Esophagus squamous epithelium (tissue), 5 donors: ENCODE data around the gene KRTAP10-9. TPM values are rescaled to one million over a fixed set of nuclear protein-coding genes. Genes with fewer than 3 reads are reported as not detected.
"Not testable (repeated sequence)": the region's sequence is repeated elsewhere in the genome, so short reads cannot be mapped to it uniquely, and the experiment has no call there.

ENCODE experiments used
- DNase-seq: peaks from one replicate; lab custom pipeline; 2025; lab: John Stamatoyannopoulos, UW
- H3K27ac ChIP-seq, 4 donors: fragments of 200-600 bp; sonication (generic); one replicate each; pipeline ENCODE4 v1.5.1; 2016 to 2019; ENCODE audit warnings: mild to moderate bottlenecking in 1 of 4
- H3K27me3 ChIP-seq, 4 donors: fragments of 200-600 bp; sonication (generic); 1 replicate in 3 of 4; 2 replicates in 1 of 4; pipeline versions ENCODE4 v1.5.1 to v1.6.0; 2017 to 2021; ENCODE audit warnings: antibody characterized with exemption in 1 of 4
- H3K36me3 ChIP-seq, 3 donors: fragments of 200-600 bp; sonication (generic); one replicate each; pipeline ENCODE4 v1.5.1; 2016 to 2019
- H3K4me1 ChIP-seq, 3 donors: fragments of 200-600 bp; sonication (generic); one replicate each; pipeline ENCODE4 v1.5.1; 2017 to 2019
- H3K4me3 ChIP-seq, 4 donors: fragments of 200-600 bp; sonication (generic); 1 replicate in 3 of 4; 2 replicates in 1 of 4; pipeline ENCODE4 v1.5.1; 2016 to 2019; ENCODE audit warnings: mild to moderate bottlenecking in 2 of 4, moderate library complexity in 1 of 4
- H3K9me3 ChIP-seq, 3 donors: fragments of 200-600 bp; sonication (generic); one replicate each; pipeline ENCODE4 v1.5.1; 2016 to 2019
- POLR2A ChIP-seq, 4 donors: fragments of 450-650 bp; IDR thresholded peaks; one replicate each; pipeline ENCODE4 v1.6.1; 2017; ENCODE audit warnings: antibody characterized with exemption in 4 of 4, mild to moderate bottlenecking in 4 of 4, moderate library complexity in 3 of 4
- WGBS, 2 donors: methylation state at CpG; one replicate each; pipeline ENCODE4 v1.1.5; 2018; 5-methylcytosine and 5-hydroxymethylcytosine counted together
- intact Hi-C: fragments of 100-400 bp; cut with DNase I; formaldehyde crosslinking; loops from one replicate; pipeline ENCODE4 v1.15.0; 2022
- total RNA-seq, 4 donors: library from RNA; depleted of rRNA; stranded (reverse); fragments of >200 nt; gene quantifications; one replicate each; pipeline ENCODE4 v1.1.0, GENCODE V29; 2016
- TF ChIP-seq, protein P1 (sequence below), 6 experiments: fragments of 450-650 bp in 4 of 6; fragments of 200-600 bp in 2 of 6; sonication (generic) in 2 of 6; IDR thresholded peaks; one replicate each; pipeline ENCODE4 v1.5.1; 2016 to 2019; ENCODE audit warnings: antibody characterized with exemption in 6 of 6, mild to moderate bottlenecking in 4 of 6, moderate library complexity in 4 of 6
- donor health status: DM: yes; HTN: yes; CAD: no.

Gene KRTAP10-9
- total RNA-seq, 4 donors from 2014 or later: not detected

GRCh38 chr21:44585892-44586291 lies 41.0 kb upstream of the KRTAP10-9 start:
- WGBS, 2 donors: 47 to 64% methylated on average over 2 to 3 of the region's 3 CpGs
- no peak overlapping the region for H3K27ac ChIP-seq
- DNase-seq: no peak
- intact Hi-C loops: no loop called here
- no peaks in the 10 kb centered on the region for H3K4me1 ChIP-seq
- no peak overlapping the region for H3K4me3 ChIP-seq
- TF ChIP-seq, protein P1, sequence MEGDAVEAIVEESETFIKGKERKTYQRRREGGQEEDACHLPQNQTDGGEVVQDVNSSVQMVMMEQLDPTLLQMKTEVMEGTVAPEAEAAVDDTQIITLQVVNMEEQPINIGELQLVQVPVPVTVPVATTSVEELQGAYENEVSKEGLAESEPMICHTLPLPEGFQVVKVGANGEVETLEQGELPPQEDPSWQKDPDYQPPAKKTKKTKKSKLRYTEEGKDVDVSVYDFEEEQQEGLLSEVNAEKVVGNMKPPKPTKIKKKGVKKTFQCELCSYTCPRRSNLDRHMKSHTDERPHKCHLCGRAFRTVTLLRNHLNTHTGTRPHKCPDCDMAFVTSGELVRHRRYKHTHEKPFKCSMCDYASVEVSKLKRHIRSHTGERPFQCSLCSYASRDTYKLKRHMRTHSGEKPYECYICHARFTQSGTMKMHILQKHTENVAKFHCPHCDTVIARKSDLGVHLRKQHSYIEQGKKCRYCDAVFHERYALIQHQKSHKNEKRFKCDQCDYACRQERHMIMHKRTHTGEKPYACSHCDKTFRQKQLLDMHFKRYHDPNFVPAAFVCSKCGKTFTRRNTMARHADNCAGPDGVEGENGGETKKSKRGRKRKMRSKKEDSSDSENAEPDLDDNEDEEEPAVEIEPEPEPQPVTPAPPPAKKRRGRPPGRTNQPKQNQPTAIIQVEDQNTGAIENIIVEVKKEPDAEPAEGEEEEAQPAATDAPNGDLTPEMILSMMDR (IDR thresholded peaks at IDR 0.05): no peak
- H3K27me3 ChIP-seq: peaks cover 0 to 69% (median 1%) of the 10 kb centered on the region in 4 donors
- peaks cover 0 to 22% (median 8%) of the 10 kb centered on the region in 3 donors for H3K9me3 ChIP-seq
- no peaks in the 10 kb centered on the region for H3K36me3 ChIP-seq

GRCh38 chr21:44589094-44589493 lies 37.8 kb upstream of the KRTAP10-9 start:
- intact Hi-C loops: no loop called here
- TF ChIP-seq POLR2A (IDR thresholded peaks at IDR 0.05): no peak
- TF ChIP-seq, protein P1 (IDR thresholded peaks at IDR 0.05): no peak
- Histone ChIP-seq H3K36me3 (no peaks in the 10 kb centered on the region), H3K4me3 (no peak overlapping the region), H3K27ac (no peak overlapping the region), H3K4me1 (peaks cover 0 to 15% (median 0%) of the 10 kb centered on the region in 3 donors), H3K27me3 (peaks cover 0 to 83% (median 1%) of the 10 kb centered on the region in 4 donors), H3K9me3 (peaks cover 0 to 5% (median 0%) of the 10 kb centered on the region in 3 donors)
- DNase-seq: no peak
- whole genome bisulfite sequencing, 2 donors: 71 to 80% methylated on average over 1 to 2 of the region's 2 CpGs

GRCh38 chr21:44589586-44590305 lies 37.1 kb upstream of the KRTAP10-9 start:
- intact Hi-C loops: no loop called here
- Histone ChIP-seq H3K36me3 (no peaks in the 10 kb centered on the region), H3K27ac (no peak overlapping the region), H3K9me3 (peaks cover 0 to 5% (median 0%) of the 10 kb centered on the region in 3 donors), H3K27me3 (peaks cover 0 to 78% (median 1%) of the 10 kb centered on the region in 4 donors), H3K4me1 (peaks cover 0 to 15% (median 0%) of the 10 kb centered on the region in 3 donors), H3K4me3 (no peak overlapping the region)
- 71 to 74% methylated on average over 8 to 12 of the region's 24 CpGs for WGBS, 2 donors
- DNase-seq: no peak
- no peak for TF ChIP-seq POLR2A (IDR thresholded peaks at IDR 0.05)
- TF ChIP-seq, protein P1 (IDR thresholded peaks at IDR 0.05): no peak

DNA sequence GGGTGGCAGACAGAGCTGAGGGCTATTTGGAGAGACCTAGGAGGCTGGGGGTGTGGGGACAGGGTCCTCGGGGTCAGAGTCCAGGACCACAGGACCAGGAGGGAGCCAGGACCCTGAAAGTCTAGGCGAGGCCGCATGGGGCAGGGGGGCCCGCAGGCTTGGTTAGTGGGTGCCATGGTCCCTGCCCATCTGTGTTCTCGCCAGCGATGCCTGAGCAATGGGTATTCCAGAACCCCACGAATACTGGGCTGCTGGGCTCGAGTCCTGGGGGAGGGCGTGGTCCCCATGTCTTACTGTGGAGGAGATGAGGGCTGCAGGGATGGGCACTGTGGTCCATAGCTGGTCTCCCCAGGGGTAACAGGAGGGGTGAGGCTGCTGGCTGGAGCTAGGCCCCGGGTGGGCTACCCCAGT lies 36.6 kb upstream of the KRTAP10-9 start:
- H3K27ac ChIP-seq: no peak overlapping the region
- TF ChIP-seq, protein P1 (IDR thresholded peaks at IDR 0.05): no peak
- no peak for TF ChIP-seq POLR2A (IDR thresholded peaks at IDR 0.05)
- DNase-seq: no peak
- 61 to 91% methylated on average over 7 to 9 of the region's 10 CpGs for whole genome bisulfite sequencing, 2 donors
- H3K4me1 ChIP-seq: peaks cover 0 to 15% (median 0%) of the 10 kb centered on the region in 3 donors
- peaks cover 0 to 72% (median 1%) of the 10 kb centered on the region in 4 donors for H3K27me3 ChIP-seq
- intact Hi-C loops: no loop called here
- H3K9me3 ChIP-seq: peaks cover 0 to 5% (median 0%) of the 10 kb centered on the region in 3 donors
- H3K36me3 ChIP-seq: no peaks in the 10 kb centered on the region
- no peak overlapping the region for H3K4me3 ChIP-seq

DNA sequence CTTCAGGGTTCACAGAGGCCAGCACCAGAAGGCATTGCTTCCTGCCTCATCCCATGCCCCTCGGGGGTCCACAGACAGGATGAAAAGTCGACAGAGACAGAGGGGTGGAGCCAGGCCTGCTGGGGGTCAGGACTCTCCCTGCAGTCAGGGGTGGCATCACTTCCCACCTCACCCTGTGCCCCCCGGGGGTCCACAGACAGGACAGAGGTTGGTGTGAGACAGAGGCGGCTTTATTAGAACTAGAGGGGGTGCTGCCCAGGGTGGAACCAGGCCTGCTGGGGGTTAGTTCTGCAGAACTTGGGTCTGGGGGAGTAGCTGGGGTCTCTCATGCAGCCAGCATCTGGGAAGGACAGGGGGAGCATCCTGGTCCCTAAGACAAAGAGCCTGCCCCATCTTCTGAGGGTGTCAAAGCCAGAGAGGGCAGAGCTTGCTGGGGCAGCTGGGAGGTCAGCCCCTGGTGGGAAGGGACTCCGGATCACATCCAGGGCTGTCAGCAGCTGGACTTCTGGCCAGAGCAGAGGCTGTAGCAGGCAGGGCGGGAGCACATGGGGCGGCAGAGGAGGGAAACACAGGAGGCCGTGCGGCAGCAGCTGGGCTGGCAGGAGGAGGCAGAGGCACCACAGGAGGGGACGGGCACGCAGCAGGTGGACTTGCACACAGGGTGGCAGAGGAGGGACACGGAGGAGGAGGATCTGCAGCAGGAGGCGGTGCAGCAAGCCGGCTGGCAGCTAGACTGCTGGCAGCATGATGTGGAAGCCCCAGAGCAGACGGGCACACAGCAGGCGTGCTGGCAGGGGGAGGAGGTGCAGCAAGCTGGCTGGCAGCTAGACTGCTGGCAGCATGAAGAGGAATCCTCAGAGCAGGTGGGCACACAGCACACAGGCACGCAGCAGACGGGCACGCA lies 35.7 kb upstream of the KRTAP10-9 start:
- WGBS, 2 donors: 47 to 49% methylated on average over 3 to 13 of the region's 19 CpGs
- H3K27ac ChIP-seq, DNase-seq, H3K36me3 ChIP-seq, H3K9me3 ChIP-seq, intact Hi-C loops, H3K4me3 ChIP-seq: not testable (repeated sequence)
- peaks cover 0 to 15% (median 0%) of the 10 kb centered on the region in 3 donors for H3K4me1 ChIP-seq
- H3K27me3 ChIP-seq: peaks cover 0 to 72% (median 0%) of the 10 kb centered on the region in 4 donors

DNA sequence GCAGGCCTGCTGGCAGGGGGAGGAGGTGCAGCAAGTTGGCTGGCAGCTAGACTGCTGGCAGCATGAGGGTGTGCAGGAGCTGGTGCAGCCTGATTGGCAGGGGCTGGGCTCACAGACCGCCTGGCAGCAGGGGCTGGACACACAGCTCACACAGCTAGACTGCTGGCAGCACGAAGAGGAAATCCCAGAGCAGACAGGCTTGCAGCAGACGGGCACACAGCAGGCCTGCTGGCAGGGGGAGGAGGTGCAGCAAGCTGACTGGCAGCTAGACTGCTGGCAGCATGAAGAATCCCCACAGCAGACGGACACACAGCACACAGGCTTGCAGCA lies 35.1 kb upstream of the KRTAP10-9 start:
- H3K27ac ChIP-seq, H3K9me3 ChIP-seq, H3K36me3 ChIP-seq, H3K4me3 ChIP-seq, intact Hi-C loops, DNase-seq: not testable (repeated sequence)
- WGBS, 2 donors: no CpG with 5 or more reads among the region's 4 CpGs
- H3K4me1 ChIP-seq: peaks cover 0 to 15% (median 0%) of the 10 kb centered on the region in 3 donors
- H3K27me3 ChIP-seq: peaks cover 0 to 69% (median 0%) of the 10 kb centered on the region in 4 donors
